Right lobe of liver (tissue), 4 donors: Measurements from ENCODE around the gene LHFPL2.

Source experiments
- CTCF ChIP-seq, 4 donors: fragments of 200-600 bp in 3 of 4; fragments of 450-650 bp in 1 of 4; IDR thresholded peaks; one replicate each; pipeline versions ENCODE4 v1.5.1 to v1.8.0; 2016 to 2022; ENCODE audit warnings: antibody characterized with exemption in 4 of 4, mild to moderate bottlenecking in 2 of 4
- POLR2A ChIP-seq: fragments of 450-650 bp; IDR thresholded peaks from one replicate; pipeline ENCODE4 v1.6.1; 2017; ENCODE audit warnings: antibody characterized with exemption, mild to moderate bottlenecking
- donor health status: DM: no; HTN: no; CAD: no.
- donor health status: DM: no; HTN: no; CAD: no.
- donor health status: DM: no; HTN: yes; CAD: no.

- TF ChIP-seq POLR2A (no peak), CTCF (IDR thresholded peaks at IDR 0.05) (peak; percentile 68 to 78 (median 77))
These were observed 180.7 kb downstream of the LHFPL2 start for GRCh38 chr5:78467752-78468357.
